Measurements from ENCODE around the gene SIK2.

The SIK2 gene

DNA sequence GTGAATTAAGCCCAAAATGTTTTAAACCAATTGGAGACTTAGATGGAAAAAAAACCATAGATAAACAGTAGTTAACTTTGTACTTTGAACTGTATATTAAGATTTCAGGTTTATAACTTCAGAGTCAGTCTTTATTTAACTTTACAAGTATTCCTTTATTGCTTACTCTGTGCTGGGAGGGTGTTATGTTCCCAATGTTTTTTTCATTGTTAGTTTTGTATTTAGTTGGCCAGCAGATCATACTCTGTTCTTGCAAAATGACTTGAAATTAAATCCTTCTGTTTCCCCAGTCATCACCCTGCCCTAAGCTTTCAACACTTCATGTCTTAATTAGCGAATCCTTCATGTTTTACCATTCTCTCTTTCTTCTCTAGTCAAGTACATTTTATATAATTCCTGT is 25.3 kb downstream of the SIK2 start:
- DNase-seq (ENCODE audit: low spot score): no peak
- CTCF ChIA-PET: no interaction called here
- POLR2A ChIA-PET (ENCODE audit: low non-redundant PET): no interaction called here
- no peak overlapping the region for H3K27ac ChIP-seq
- TF ChIP-seq, protein P1, sequence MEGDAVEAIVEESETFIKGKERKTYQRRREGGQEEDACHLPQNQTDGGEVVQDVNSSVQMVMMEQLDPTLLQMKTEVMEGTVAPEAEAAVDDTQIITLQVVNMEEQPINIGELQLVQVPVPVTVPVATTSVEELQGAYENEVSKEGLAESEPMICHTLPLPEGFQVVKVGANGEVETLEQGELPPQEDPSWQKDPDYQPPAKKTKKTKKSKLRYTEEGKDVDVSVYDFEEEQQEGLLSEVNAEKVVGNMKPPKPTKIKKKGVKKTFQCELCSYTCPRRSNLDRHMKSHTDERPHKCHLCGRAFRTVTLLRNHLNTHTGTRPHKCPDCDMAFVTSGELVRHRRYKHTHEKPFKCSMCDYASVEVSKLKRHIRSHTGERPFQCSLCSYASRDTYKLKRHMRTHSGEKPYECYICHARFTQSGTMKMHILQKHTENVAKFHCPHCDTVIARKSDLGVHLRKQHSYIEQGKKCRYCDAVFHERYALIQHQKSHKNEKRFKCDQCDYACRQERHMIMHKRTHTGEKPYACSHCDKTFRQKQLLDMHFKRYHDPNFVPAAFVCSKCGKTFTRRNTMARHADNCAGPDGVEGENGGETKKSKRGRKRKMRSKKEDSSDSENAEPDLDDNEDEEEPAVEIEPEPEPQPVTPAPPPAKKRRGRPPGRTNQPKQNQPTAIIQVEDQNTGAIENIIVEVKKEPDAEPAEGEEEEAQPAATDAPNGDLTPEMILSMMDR (conservative IDR thresholded peaks at IDR 0.05; ENCODE audit: low read depth): no peak

DNA sequence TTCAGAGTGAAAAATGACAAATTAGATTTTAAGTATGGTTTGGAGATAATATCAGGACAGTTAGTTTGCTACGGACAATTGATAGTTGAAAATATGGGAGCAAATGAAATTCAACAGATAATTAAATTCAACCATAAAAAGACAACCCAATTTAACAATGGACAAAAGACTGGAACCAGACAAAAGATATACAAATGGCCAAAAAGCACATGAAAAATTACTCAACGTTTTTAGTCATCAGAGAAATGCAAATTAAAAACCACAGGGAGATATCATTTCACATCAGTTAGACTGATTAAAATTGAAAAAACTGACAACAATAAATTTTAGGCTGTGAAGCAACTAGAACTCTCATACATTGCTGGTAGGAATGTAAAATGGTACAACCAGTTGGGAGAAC is 27.2 kb downstream of the SIK2 start:
- ChIA-PET CTCF (no interaction called here), POLR2A (ENCODE audit: low non-redundant PET) (no interaction called here)
- H3K27ac ChIP-seq: no peak overlapping the region
- TF ChIP-seq, protein P1 (conservative IDR thresholded peaks at IDR 0.05; ENCODE audit: low read depth): no peak
- no peak for DNase-seq (ENCODE audit: low spot score)

GRCh38 chr11:111631024-111631665 is 28.9 kb downstream of the SIK2 start:
- no peak overlapping the region for H3K27ac ChIP-seq
- DNase-seq (ENCODE audit: low spot score): no peak
- ChIA-PET CTCF (interaction anchor here (0.6 to 1.2 kb wide), 3 partner anchors 8 to 400 kb away, joined by 3 to 5 read pairs (median 3); no protein-coding TSS in a partner anchor), POLR2A (ENCODE audit: low non-redundant PET) (no interaction called here)
- TF ChIP-seq, protein P1 (conservative IDR thresholded peaks at IDR 0.05; ENCODE audit: low read depth): no peak

DNA sequence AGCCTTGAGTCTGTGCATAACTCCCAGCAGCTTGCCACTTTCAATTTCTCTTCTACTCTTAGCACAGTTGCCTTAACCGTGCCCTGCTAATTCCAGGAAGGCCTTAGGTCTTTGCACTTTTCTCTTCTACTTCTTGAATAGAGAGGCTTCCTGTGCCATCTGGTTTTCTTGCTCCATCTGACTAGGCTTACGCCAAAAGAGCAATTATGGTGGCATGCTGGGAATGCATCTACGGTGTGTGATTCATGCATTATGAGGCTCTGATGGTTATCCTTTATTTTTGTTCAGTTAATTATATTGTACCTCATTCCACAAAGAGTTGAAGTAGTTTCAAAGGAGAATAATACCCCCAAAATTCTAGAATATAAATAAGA is 29.4 kb downstream of the SIK2 start:
- ChIA-PET POLR2A (ENCODE audit: low non-redundant PET) (no interaction called here), CTCF (interaction anchor here (0.6 kb wide), 1 partner anchor 9 kb away, joined by 3 read pairs; no protein-coding TSS in a partner anchor)
- no peak overlapping the region for H3K27ac ChIP-seq
- TF ChIP-seq, protein P1 (conservative IDR thresholded peaks at IDR 0.05; ENCODE audit: low read depth): no peak
- DNase-seq (ENCODE audit: low spot score): peak; percentile 44

DNA sequence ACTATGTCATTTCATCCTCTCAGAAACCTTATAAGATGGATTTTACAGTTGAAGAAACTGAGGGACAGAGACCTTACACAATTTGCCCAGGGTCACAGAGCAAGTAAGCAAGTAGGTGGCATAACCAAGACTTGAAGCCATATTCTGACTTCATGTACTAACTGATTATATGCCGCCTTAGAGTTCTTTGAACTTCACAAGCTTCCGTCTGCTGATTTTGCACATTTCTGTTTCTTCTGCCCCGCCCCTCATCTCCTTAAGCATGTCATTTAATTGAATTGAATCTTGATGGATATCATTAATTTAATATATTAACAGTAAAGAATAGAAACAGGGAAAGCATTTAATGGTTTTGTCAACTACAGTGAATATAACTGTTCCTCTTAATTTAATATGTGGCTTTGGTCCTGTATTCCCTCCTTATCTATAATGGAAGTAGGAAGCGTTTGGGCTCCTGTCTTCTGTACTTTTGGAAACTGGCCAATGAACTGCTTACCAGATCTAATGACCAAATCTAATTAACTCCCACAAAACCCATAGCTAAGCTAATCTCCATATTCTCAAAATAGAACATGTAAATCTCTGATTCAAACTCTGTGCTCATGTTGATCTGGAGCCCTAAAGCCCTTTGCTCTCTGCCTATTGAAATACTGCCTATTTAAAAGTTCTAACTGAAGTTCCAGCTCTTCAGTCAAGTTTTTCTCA is 30.4 kb downstream of the SIK2 start:
- TF ChIP-seq, protein P1 (conservative IDR thresholded peaks at IDR 0.05; ENCODE audit: low read depth): no peak
- DNase-seq (ENCODE audit: low spot score): no peak
- no peak overlapping the region for H3K27ac ChIP-seq
- ChIA-PET POLR2A (ENCODE audit: low non-redundant PET) (no interaction called here), CTCF (no interaction called here)

- POLR2A ChIA-PET (ENCODE audit: low non-redundant PET): no interaction called here
- no peak overlapping the region for H3K27ac ChIP-seq
- CTCF ChIA-PET: no interaction called here
- no peak for DNase-seq (ENCODE audit: low spot score)
- TF ChIP-seq, protein P1 (conservative IDR thresholded peaks at IDR 0.05; ENCODE audit: low read depth): no peak
Observed at GRCh38 chr11:111633248-111633647, 31.0 kb downstream of the SIK2 start.
